Measurements from ENCODE around the gene THOC1.
"Not testable (repeated sequence)": the region's sequence is repeated elsewhere in the genome, so short reads cannot be mapped to it uniquely, and the experiment has no call there.

THOC1 gene, protein sequence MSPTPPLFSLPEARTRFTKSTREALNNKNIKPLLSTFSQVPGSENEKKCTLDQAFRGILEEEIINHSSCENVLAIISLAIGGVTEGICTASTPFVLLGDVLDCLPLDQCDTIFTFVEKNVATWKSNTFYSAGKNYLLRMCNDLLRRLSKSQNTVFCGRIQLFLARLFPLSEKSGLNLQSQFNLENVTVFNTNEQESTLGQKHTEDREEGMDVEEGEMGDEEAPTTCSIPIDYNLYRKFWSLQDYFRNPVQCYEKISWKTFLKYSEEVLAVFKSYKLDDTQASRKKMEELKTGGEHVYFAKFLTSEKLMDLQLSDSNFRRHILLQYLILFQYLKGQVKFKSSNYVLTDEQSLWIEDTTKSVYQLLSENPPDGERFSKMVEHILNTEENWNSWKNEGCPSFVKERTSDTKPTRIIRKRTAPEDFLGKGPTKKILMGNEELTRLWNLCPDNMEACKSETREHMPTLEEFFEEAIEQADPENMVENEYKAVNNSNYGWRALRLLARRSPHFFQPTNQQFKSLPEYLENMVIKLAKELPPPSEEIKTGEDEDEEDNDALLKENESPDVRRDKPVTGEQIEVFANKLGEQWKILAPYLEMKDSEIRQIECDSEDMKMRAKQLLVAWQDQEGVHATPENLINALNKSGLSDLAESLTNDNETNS

DNA sequence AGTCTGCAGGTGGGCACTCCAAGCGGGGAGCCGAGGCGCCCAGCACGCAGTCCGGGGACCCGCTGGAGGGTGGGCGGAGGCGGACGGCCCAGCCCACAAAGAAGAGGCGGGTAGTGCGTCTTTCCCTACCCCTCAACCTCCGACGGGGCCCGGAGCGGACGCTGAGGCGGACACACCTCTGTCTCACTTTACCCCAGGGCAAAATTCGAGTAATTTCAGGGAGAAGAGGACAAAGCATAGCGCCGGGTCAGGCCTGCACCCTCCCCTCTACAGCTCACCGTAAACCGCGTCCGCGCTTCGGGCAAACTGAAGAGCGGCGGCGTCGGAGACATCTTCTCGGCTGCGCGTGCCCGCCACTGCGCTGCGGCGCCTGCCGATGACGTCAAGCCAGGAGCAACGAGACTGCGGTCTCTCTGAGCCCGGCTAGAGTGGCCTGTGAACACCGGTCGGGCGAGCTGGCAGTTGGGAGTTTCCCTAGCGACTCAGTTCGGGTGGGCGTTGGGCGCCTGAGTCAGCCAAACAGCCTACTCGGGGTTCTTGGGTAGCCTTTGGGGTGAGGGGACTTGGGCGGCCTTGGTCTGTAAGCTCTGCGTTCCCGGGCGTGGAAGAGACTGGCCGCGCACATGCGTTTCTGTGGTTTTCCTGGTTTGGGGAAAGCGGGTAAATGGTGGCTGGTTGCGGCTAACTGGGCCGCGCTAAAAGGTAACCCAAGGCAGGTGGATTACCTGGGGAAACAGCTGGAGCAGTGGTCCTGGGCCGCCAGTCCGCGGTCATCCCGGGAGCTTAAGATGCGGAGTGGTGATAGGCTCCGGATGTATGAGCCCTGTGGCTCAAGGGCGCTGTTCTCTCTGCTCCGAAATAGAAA, at the start of gene THOC1:
THOC1 (minus strand) TSS at position 360 of the 865 bp plus-strand sequence; CDS start at position 332, 28 bp downstream.
- peak; percentile 83 for DNase-seq (ENCODE audit: low read depth)

GRCh38 chr18:317618-318017, 49.8 kb upstream of the THOC1 start:
- DNase-seq (ENCODE audit: low read depth) = no peak

DNA sequence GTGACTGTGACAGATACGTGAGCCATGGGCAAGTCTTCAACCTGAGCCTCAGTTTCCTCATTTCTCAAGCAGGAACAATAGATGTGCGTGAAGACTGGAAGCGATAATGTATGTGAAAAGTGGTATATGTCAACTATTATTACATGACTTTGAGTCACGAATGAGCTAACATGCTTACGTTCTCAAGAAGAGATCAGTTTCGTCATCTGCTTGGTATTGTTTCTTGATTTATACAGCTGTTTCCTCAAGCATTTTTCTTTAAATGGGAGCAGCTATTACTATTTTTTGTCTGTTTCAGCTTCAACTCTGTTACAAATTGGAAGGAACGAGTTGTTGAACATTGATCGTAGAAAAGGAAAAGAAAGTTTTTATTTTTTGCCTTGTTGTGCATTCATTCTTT, 48.5 kb upstream of the THOC1 start:
- DNase-seq (ENCODE audit: low read depth) = no peak

DNA sequence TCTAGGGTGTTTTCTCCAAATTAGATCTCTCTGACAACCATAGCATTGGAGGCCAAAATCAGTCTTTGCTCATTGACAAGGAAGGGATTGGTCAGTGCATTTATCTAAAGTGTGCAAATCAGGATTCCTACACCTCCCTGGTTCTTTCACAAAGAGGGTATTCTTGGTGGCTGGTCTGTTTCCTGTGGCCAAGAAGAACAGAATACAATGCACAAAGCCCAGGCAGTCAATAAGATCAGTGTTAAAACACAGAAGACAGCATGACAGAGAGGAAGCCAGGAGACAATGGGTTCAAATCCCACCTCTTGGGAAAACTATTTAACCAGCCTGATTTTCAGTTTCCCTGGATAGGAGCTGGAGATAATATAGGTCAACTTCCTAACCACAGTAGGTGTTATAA, 46.1 kb upstream of the THOC1 start:
- DNase-seq (ENCODE audit: low read depth) = no peak

GRCh38 chr18:312415-312814, 44.6 kb upstream of the THOC1 start:
- DNase-seq (ENCODE audit: low read depth) = no peak

DNA sequence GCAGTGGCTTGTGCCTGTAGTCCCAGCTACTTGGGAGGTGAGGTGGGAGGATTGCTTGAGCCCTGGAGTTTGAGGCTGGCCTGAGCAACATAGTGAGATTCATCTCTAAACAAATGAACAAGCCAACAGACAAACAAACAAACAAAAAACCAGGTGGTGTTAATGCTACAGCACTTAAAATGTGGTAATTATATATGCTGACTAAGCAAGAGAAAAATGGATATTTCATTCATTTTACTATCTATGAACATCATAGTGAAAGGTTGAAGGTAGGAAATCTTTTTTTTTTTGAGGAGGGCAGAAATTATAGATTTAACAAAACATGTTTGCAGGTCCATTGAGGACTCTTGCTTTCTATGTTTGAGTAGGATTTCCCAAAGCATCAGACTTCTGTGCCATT, 42.2 kb upstream of the THOC1 start:
- DNase-seq (ENCODE audit: low read depth) = no peak

DNA sequence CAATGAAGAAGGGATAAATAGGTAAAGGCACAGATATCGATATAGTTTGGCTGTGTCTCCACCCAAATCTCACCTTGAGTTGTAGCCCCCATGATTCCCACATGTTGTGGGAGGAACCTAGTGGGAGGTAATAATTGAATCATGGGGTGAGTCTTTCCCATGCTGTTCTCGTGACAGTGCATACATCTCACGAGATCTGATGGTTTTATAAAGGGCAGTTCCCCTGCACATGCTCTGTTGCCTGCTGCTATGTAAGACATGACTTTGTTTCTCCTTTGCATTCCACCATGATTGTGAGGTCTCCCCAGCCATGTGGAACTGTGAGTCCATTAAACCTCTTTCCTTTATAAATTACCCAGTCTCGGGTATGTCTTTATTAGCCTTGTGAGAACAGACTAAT, 40.2 kb upstream of the THOC1 start:
- not testable (repeated sequence) for DNase-seq (ENCODE audit: low read depth)

- DNase-seq (ENCODE audit: low read depth) = no peak
Observed at GRCh38 chr18:306608-307255, 38.9 kb upstream of the THOC1 start.

GRCh38 chr18:305003-305501, 37.2 kb upstream of the THOC1 start:
- no peak for DNase-seq (ENCODE audit: low read depth)

GRCh38 chr18:303607-304006, 35.8 kb upstream of the THOC1 start:
- no peak for DNase-seq (ENCODE audit: low read depth)

GRCh38 chr18:303011-303410, 35.2 kb upstream of the THOC1 start:
- no peak for DNase-seq (ENCODE audit: low read depth)

GRCh38 chr18:302097-302496, 34.2 kb upstream of the THOC1 start:
- no peak for DNase-seq (ENCODE audit: low read depth)

GRCh38 chr18:297936-298335, 30.1 kb upstream of the THOC1 start:
- DNase-seq (ENCODE audit: low read depth) = no peak

DNA sequence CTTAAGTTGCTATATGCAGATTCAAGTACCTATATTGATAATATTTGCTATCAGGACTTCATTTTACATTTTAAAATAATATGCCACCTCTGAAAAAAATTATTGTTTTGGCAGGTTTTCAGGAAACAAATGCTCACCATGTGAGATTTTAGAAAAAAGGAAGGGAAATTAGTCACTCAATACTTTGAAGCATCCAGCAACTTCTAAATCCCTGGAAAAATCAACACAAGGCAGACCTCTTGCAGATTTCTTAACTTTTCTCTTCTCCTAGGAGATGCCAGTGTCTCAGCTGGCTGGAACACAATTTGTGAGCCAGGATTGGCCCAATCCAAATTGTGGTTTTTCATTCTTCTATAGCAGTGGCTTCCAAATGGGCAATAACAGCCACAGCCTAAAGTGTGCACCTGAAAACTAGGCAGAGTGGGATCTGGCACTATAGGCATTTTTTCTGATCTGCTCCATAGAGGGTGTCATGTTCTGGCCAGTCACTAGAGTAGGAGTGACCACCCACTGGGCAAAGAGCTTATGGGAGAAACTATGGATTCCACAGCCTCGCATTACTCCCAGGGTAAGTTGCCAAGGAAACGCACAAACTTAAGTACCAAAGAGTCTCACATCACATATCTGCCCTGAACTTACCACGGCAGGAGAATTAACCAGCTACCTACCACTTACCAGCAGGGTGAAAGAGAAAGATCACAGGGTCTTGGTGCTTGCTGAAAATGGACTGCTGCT, 28.1 kb upstream of the THOC1 start:
- DNase-seq (ENCODE audit: low read depth) = no peak

GRCh38 chr18:294566-294965, 26.7 kb upstream of the THOC1 start:
- no peak for DNase-seq (ENCODE audit: low read depth)

- no peak for DNase-seq (ENCODE audit: low read depth)
Observed at GRCh38 chr18:293536-293935, 25.7 kb upstream of the THOC1 start.

DNA sequence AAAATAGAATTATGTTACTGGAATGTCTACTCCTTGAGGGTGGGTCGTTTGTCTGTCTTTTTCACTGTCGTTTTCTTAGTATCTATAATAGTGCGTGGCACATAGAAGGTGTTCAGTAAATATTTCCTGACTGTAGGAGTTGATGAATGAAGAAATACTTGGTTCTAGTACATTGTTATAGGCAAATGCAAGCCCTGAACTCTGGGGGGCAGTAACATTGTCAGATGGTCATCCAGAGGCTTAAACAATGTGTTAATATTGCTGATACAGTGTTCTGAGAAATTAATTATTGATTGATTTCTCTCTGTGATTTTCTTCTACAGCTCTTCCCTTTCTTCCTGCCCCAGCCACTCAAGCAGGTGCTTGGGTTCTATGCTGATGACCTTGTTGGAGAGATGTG, 24.4 kb upstream of the THOC1 start:
- no peak for DNase-seq (ENCODE audit: low read depth)

DNA sequence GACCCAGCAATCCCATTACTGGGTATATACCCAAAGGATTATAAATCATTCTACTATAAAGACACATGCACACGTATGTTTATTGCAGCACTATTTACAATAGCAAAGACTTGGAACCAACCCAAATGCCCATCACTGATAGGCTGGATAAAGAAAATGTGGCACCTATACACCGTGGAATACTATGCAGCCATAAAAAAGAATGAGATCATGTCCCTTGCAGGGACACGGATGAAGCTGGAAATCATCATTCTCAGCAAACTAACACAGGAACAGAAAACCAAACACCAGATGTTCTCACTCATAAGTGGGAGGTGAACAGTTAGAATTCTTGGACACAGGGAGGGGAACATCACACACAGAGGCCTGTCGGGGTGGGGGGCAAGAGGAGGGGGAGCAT, 22.1 kb upstream of the THOC1 start:
- DNase-seq (ENCODE audit: low read depth) = not testable (repeated sequence)

DNA sequence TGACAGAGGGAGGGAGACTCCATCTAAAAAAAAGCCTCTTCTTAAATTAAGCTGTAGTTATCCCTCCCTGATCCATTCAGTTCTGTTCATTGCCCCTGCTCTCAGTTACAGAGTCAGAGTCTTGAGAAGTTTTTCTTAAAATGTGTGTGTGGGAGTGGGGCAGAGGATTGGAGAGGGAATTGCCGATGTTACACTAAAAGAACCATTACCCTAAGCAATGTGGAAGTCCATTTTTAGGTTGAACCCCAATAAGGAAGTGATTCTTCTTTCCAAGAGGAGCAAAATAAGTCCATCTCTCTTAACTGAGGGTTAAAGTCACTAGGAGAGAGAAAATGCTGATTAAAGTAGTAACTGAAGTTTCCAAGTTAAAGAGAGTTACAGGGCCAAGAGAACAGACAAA, 21.2 kb upstream of the THOC1 start:
- no peak for DNase-seq (ENCODE audit: low read depth)

GRCh38 chr18:286515-287310, 18.9 kb upstream of the THOC1 start:
- DNase-seq (ENCODE audit: low read depth) = no peak
